Smooth muscle cell (in vitro differentiated cells): Measurements from ENCODE around the gene MPV17. TPM values are rescaled to one million over a fixed set of nuclear protein-coding genes. Genes with fewer than 3 reads are reported as not detected.

Experiments
- DNase-seq: peaks from one replicate; lab custom pipeline; 2025; ENCODE audit not compliant: unreplicated experiment; lab: John Stamatoyannopoulos, UW
- H2AFZ ChIP-seq: fragments of 200-600 bp; sonication (generic); 2 replicates; pipeline ENCODE4 v1.6.0; 2016; ENCODE audit warnings: antibody characterized with exemption, low read depth, mild to moderate bottlenecking
- H3F3A ChIP-seq: fragments of 200-600 bp; sonication (generic); 2 replicates; pipeline ENCODE4 v1.6.0; 2017; ENCODE audit warnings: antibody characterized with exemption, low read depth
- H3K27ac ChIP-seq: fragments of 200-600 bp; sonication (generic); 2 replicates; pipeline ENCODE4 v1.5.1; 2016; ENCODE audit warnings: low read depth, mild to moderate bottlenecking
- H3K27me3 ChIP-seq: fragments of 200-600 bp; sonication (generic); 2 replicates; pipeline ENCODE4 v1.6.1; 2016; ENCODE audit warnings: low read depth, mild to moderate bottlenecking
- H3K36me3 ChIP-seq: fragments of 200-600 bp; sonication (generic); 2 replicates; pipeline ENCODE4 v1.5.1; 2016; ENCODE audit warnings: low read depth
- H3K4me1 ChIP-seq: fragments of 200-600 bp; sonication (generic); 2 replicates; pipeline ENCODE4 v1.5.1; 2016; ENCODE audit warnings: low read depth
- H3K4me2 ChIP-seq: fragments of 200-600 bp; sonication (generic); 2 replicates; pipeline ENCODE4 v1.6.0; 2016; ENCODE audit warnings: mild to moderate bottlenecking
- H3K4me3 ChIP-seq: fragments of 200-600 bp; sonication (generic); 2 replicates; pipeline ENCODE4 v1.5.1; 2016; ENCODE audit warnings: mild to moderate bottlenecking
- H3K79me2 ChIP-seq: fragments of 200-600 bp; sonication (generic); 2 replicates; pipeline ENCODE4 v1.6.0; 2016; ENCODE audit warnings: low read depth, mild to moderate bottlenecking
- H3K9ac ChIP-seq: fragments of 200-600 bp; sonication (generic); 2 replicates; pipeline ENCODE4 v1.6.0; 2016; ENCODE audit warnings: low read depth
- H3K9me3 ChIP-seq: fragments of 200-600 bp; sonication (generic); replicated peaks from 2 replicates; pipeline ENCODE4 v1.5.1; 2016; ENCODE audit warnings: low read depth
- H4K20me1 ChIP-seq: fragments of 200-600 bp; sonication (generic); 2 replicates; pipeline ENCODE4 v1.6.0; 2016; ENCODE audit warnings: low read depth
- WGBS: methylation state at CpG from one replicate; pipeline ENCODE4 v1.1.7; 2016; ENCODE audit warnings: low lambda C conversion rate; 5-methylcytosine and 5-hydroxymethylcytosine counted together
- polyA plus RNA-seq: library from polyadenylated mRNA; unstranded; fragments of >200 nt; fragmentation: Nextera tagmentation; extraction: Ambion mirVana; gene quantifications from 2 replicates; pipeline ENCODE4 v1.2.1, GENCODE V29; 2016
- total RNA-seq: library from RNA; depleted of rRNA; stranded (reverse); fragments of >200 nt; gene quantifications from 2 replicates; pipeline ENCODE4 v1.2.3, GENCODE V29; 2014
- TF ChIP-seq, protein P1 (sequence below): fragments of 200-600 bp; sonication (generic); IDR thresholded peaks from 2 replicates; pipeline ENCODE4 v1.5.1; 2017; ENCODE audit warnings: borderline replicate concordance, mild to moderate bottlenecking, antibody characterized with exemption; ENCODE audit not compliant: insufficient read depth, poor library complexity, severe bottlenecking

The MPV17 gene
- total and polyA plus RNA-seq, 2 experiments from 2014 or later, result 114 to 117 TPM

- no peak overlapping the region for H3K4me3 ChIP-seq
- no peaks in the 10 kb centered on the region for H3K36me3 ChIP-seq
- no peaks in the 10 kb centered on the region for H3K79me2 ChIP-seq
- no peak overlapping the region for H2AFZ ChIP-seq
- H3K9me3 ChIP-seq, result no peaks in the 10 kb centered on the region
- H3K9ac ChIP-seq, result no peak overlapping the region
- H3F3A ChIP-seq, result no peaks in the 10 kb centered on the region
- 78% methylated on average over 3 of the region's 3 CpGs for WGBS
- H4K20me1 ChIP-seq, result no peaks in the 10 kb centered on the region
- H3K27ac ChIP-seq, result no peak overlapping the region
- H3K4me2 ChIP-seq, result no peak overlapping the region
- peaks cover 14% of the 10 kb centered on the region for H3K27me3 ChIP-seq
- DNase-seq, result no peak
- TF ChIP-seq, protein P1, sequence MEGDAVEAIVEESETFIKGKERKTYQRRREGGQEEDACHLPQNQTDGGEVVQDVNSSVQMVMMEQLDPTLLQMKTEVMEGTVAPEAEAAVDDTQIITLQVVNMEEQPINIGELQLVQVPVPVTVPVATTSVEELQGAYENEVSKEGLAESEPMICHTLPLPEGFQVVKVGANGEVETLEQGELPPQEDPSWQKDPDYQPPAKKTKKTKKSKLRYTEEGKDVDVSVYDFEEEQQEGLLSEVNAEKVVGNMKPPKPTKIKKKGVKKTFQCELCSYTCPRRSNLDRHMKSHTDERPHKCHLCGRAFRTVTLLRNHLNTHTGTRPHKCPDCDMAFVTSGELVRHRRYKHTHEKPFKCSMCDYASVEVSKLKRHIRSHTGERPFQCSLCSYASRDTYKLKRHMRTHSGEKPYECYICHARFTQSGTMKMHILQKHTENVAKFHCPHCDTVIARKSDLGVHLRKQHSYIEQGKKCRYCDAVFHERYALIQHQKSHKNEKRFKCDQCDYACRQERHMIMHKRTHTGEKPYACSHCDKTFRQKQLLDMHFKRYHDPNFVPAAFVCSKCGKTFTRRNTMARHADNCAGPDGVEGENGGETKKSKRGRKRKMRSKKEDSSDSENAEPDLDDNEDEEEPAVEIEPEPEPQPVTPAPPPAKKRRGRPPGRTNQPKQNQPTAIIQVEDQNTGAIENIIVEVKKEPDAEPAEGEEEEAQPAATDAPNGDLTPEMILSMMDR, result no peak
- no peaks in the 10 kb centered on the region for H3K4me1 ChIP-seq
Observed at GRCh38 chr2:27288610-27289009, 34.3 kb downstream of the MPV17 start.

GRCh38 chr2:27285481-27285880, 37.4 kb downstream of the MPV17 start:
- Histone ChIP-seq H3F3A (no peaks in the 10 kb centered on the region), H2AFZ (no peak overlapping the region), H3K36me3 (no peaks in the 10 kb centered on the region), H3K79me2 (no peaks in the 10 kb centered on the region), H3K9ac (no peak overlapping the region), H3K9me3 (no peaks in the 10 kb centered on the region), H3K4me3 (no peak overlapping the region), H3K4me1 (peaks cover 9% of the 10 kb centered on the region), H3K27ac (no peak overlapping the region), H4K20me1 (no peaks in the 10 kb centered on the region), H3K27me3 (peaks cover 8% of the 10 kb centered on the region), H3K4me2 (no peak overlapping the region)
- no peak for DNase-seq
- TF ChIP-seq, protein P1, result no peak
- WGBS, result 85% methylated on average over 6 of the region's 6 CpGs

GRCh38 chr2:27284996-27285395, 37.9 kb downstream of the MPV17 start:
- H2AFZ ChIP-seq, result no peak overlapping the region
- H3F3A ChIP-seq, result no peaks in the 10 kb centered on the region
- H3K9me3 ChIP-seq, result no peaks in the 10 kb centered on the region
- WGBS, result 95% methylated on average over 1 of the region's 1 CpG
- DNase-seq, result no peak
- H3K27me3 ChIP-seq, result peaks cover 8% of the 10 kb centered on the region
- no peak overlapping the region for H3K4me3 ChIP-seq
- H3K36me3 ChIP-seq, result no peaks in the 10 kb centered on the region
- no peak overlapping the region for H3K4me2 ChIP-seq
- TF ChIP-seq, protein P1, result no peak
- H3K4me1 ChIP-seq, result peaks cover 9% of the 10 kb centered on the region
- H3K9ac ChIP-seq, result no peak overlapping the region
- no peaks in the 10 kb centered on the region for H4K20me1 ChIP-seq
- H3K27ac ChIP-seq, result no peak overlapping the region
- H3K79me2 ChIP-seq, result no peaks in the 10 kb centered on the region

DNA sequence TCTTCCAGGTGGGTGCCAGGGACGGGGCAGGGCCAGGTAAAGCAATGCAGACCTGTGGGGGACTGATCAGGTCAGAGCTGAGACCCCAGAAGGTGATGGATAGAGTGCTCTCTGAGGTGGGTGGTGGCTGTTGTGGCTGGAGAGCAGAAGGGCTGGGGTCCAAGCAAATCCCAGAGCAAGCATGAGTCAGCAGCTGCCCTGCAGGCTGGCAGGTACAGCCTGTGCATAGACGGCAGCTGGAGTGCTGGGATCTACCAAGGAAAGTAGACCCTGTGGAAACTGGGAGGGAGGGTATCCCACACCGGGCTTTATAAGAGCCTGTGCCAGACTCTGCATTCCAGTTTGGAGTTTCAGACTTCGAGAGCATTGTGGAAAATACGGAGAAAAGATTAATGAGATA, 40.0 kb downstream of the MPV17 start:
- WGBS, result 45% methylated on average over 5 of the region's 5 CpGs
- DNase-seq, result no peak
- H3K79me2 ChIP-seq, result no peaks in the 10 kb centered on the region
- no peak overlapping the region for H2AFZ ChIP-seq
- H3K4me3 ChIP-seq, result no peak overlapping the region
- H3F3A ChIP-seq, result no peaks in the 10 kb centered on the region
- no peak overlapping the region for H3K27ac ChIP-seq
- peaks cover 4% of the 10 kb centered on the region for H3K27me3 ChIP-seq
- H4K20me1 ChIP-seq, result no peaks in the 10 kb centered on the region
- peak overlapping the region; percentile 50 for H3K4me2 ChIP-seq
- H3K4me1 ChIP-seq, result peaks cover 9% of the 10 kb centered on the region
- no peak overlapping the region for H3K9ac ChIP-seq
- TF ChIP-seq, protein P1, result no peak
- H3K9me3 ChIP-seq, result no peaks in the 10 kb centered on the region
- H3K36me3 ChIP-seq, result no peaks in the 10 kb centered on the region
